Measurements from ENCODE around the gene HMSD. TPM values are rescaled to one million over a fixed set of nuclear protein-coding genes. Genes with fewer than 3 reads are reported as not detected.
A peak's percentile ranks its signal among the peaks of the same experiment; 100 is the strongest.

HMSD gene
- polyA plus RNA-seq, 3 donors: 0.52 to 2.2 (median 1.1) TPM

DNA sequence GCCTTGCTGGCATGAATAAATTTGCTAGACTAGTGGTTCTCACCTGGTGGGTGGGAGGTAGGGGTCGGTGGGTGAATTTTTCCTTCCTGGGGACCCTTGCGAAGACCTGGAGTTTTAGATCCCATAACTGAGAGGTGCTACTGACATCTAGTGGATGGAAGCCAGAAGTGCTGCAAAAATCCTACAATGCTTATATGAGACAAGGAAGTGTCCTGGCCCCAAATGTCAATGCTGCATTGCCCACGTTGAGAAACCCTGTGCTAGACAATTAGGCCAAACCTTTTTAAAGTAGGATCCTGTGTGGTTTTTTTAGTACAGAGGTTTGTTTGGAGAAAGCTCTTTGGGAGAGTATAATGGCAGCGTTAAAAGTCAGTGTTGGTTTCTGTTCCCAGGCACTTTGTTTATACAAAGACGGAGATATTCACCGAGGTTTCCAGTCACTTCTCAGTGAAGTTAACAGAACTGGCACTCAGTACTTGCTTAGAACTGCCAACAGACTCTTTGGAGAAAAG, 30.4 kb downstream of the HMSD start:
- DNase-seq (ENCODE audit: extremely low read depth in 1 of 11, low read depth in 9 of 11, low spot score in 4 of 11): peak in 9 of 11 donors; percentile 54 to 73 (median 64)

DNA sequence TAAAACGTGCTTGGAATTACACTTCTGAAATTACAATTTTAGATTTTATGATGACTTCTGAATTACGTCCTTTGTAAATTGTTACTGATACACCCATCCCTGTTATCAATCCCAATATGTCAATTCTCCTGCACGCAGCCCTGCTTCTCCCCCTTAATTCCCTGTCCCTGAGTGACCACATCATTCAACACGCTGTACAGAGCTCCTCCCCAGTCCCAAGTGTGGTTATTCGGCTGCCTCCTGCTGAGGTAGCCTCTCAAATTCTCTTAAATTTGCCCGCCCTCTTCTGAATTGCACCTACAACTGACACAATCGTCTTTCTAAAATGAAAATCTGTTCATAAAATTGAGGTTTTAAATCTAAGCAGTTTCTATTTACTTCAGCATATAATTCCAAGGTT, 30.9 kb downstream of the HMSD start:
- DNase-seq (ENCODE audit: extremely low read depth in 1 of 11, low read depth in 9 of 11, low spot score in 4 of 11): no peak

GRCh38 chr18:63980896-63981460, 31.9 kb downstream of the HMSD start:
- no peak for DNase-seq (ENCODE audit: extremely low read depth in 1 of 11, low read depth in 9 of 11, low spot score in 4 of 11)

- DNase-seq (ENCODE audit: extremely low read depth in 1 of 11, low read depth in 9 of 11, low spot score in 4 of 11): no peak
Measured at GRCh38 chr18:63981719-63982118, 32.6 kb downstream of the HMSD start.

DNA sequence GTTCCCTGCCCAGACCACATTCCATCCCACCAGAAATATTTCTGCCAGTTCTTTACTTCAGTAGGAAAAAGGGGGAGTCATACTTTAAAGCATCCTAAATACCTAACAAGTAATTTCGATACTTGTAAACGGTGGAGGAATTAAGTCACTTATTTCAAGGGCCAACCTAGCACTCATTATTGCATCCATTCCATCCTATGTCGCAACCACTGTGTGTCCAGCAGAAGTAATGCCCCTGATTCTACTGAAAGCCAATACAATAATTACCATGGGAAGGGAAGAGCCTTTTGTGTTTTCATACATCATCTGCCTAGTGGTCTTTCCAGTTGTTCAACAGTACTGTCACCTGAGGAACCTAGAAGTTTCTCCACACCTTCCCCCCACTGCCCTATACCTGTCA, 33.3 kb downstream of the HMSD start:
- no peak for DNase-seq (ENCODE audit: extremely low read depth in 1 of 11, low read depth in 9 of 11, low spot score in 4 of 11)

GRCh38 chr18:63986885-63987284, 37.8 kb downstream of the HMSD start:
- no peak for DNase-seq (ENCODE audit: extremely low read depth in 1 of 11, low read depth in 9 of 11, low spot score in 4 of 11)

GRCh38 chr18:63987743-63988142, 38.6 kb downstream of the HMSD start:
- DNase-seq (ENCODE audit: extremely low read depth in 1 of 11, low read depth in 9 of 11, low spot score in 4 of 11): no peak

- DNase-seq (ENCODE audit: extremely low read depth in 1 of 11, low read depth in 9 of 11, low spot score in 4 of 11): no peak
Measured at GRCh38 chr18:63992751-63993150, 43.6 kb downstream of the HMSD start.

GRCh38 chr18:63994783-63995399, 45.8 kb downstream of the HMSD start:
- DNase-seq (ENCODE audit: extremely low read depth in 1 of 11, low read depth in 9 of 11, low spot score in 4 of 11): peak in 7 of 11 donors; percentile 15 to 35 (median 20)

DNA sequence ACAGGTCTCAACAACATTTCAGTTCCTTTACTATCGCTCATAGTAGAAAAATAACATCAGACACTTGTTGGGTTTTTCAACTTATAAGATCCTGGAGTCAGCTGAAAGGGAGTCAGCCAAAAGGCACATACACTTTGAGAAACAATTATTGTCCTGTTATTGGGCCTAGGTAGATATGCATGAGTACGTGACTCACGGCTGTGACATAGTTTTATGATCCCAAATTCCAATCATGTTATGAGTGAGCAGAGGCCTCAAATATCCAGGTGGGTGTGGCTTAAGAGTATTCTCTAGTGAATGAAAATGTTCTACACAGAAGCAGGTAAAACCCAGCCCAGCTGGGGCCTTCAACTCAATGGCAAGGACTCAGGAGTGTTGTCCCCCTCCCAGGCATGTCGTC, 47.9 kb downstream of the HMSD start:
- no peak for DNase-seq (ENCODE audit: extremely low read depth in 1 of 11, low read depth in 9 of 11, low spot score in 4 of 11)

- DNase-seq (ENCODE audit: extremely low read depth in 1 of 11, low read depth in 9 of 11, low spot score in 4 of 11): no peak
Measured at GRCh38 chr18:63997606-63998005, 48.5 kb downstream of the HMSD start.

DNA sequence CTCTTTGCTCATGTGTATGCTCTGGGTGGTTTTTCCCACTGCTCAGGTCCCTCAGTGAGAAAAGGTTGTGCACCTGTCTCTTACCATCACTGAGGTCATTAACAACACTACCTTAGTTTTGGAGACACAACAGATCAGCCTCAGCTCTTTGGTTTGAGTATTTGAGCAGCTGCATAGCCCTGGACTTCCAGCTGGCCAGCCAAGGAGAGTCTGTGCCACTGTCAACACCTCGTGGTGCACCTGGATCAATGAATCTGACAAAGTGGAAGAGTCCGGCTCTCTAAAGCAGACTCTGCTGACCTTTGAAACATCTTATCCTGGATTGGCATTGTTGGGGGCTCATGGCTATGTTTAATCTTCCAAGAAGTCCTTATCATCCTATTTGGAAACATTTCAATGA, 50.8 kb downstream of the HMSD start:
- no peak for DNase-seq (ENCODE audit: extremely low read depth in 1 of 11, low read depth in 9 of 11, low spot score in 4 of 11)

GRCh38 chr18:64002581-64002980, 53.5 kb downstream of the HMSD start:
- DNase-seq (ENCODE audit: extremely low read depth in 1 of 11, low read depth in 9 of 11, low spot score in 4 of 11): no peak

DNA sequence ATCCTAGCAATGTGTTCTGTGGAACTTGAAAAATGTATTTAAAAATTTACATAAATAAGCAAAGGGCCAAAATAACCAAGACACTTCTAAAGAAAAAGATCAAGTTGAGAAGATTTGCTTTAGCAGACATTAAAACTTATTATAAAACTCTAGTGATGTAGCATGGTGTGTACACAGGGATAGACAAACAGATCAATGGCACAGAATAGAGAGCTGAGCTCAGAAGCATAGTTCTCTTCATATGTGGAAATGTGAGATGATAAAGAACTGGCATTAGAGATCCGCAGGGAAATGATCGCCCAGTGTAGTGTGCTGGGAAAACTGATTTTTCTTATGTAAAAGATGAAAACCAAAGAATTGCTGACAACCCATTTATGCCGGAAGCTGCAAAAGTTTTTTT, 60.2 kb downstream of the HMSD start:
- no peak for DNase-seq (ENCODE audit: extremely low read depth in 1 of 11, low read depth in 9 of 11, low spot score in 4 of 11)

Other genes starting within 250 kb of the HMSD start
- gene SERPINB11, start 246.3 kb upstream of the HMSD start, polyA plus RNA-seq (ENCODE audit: insufficient read length in 3 of 3): not detected
- under 1 TPM; 0.50 to 0.98 (median 0.50) TPM for gene SERPINB7, start 173.9 kb upstream of the HMSD start, polyA plus RNA-seq (ENCODE audit: insufficient read length in 3 of 3)
- gene SERPINB2, start 61.6 kb upstream of the HMSD start, polyA plus RNA-seq (ENCODE audit: insufficient read length in 3 of 3): under 1 TPM; 0.14 to 0.33 (median 0.15) TPM
- gene SERPINB10, start 41.3 kb upstream of the HMSD start, polyA plus RNA-seq (ENCODE audit: insufficient read length in 3 of 3): under 1 TPM in 2 of 3 donors, not detected in 1; 0.11 to 0.16 TPM
- gene SERPINB8, start 20.8 kb downstream of the HMSD start, polyA plus RNA-seq (ENCODE audit: insufficient read length in 3 of 3): 1 to 10 TPM; 4.0 to 4.3 (median 4.1) TPM
- gene LINC00305, start 199.8 kb downstream of the HMSD start, polyA plus RNA-seq (ENCODE audit: insufficient read length in 3 of 3): 1 to 10 TPM; 2.8 to 4.3 (median 3.3) TPM

Measured in renal cortex interstitium (tissue), 11 donors.